Glomerular endothelial cell (primary cell): ENCODE results near the gene VPS37B. TPM values are rescaled to one million over a fixed set of nuclear protein-coding genes. Genes with fewer than 3 reads are reported as not detected.

Experiments
- DNase-seq: peaks from one replicate; pipeline ENCODE4 v3.0.0-alpha.2; 2011; ENCODE audit warnings: low read depth, low spot score; ENCODE audit errors: extremely low read depth
- total RNA-seq: library from RNA; depleted of rRNA; stranded (reverse); fragments of >200 nt; gene quantifications from 2 replicates; pipeline ENCODE4 v1.2.3, GENCODE V29; 2015

VPS37B gene
- total RNA-seq, 1 donor from 2014 or later: 66.9 TPM

DNA sequence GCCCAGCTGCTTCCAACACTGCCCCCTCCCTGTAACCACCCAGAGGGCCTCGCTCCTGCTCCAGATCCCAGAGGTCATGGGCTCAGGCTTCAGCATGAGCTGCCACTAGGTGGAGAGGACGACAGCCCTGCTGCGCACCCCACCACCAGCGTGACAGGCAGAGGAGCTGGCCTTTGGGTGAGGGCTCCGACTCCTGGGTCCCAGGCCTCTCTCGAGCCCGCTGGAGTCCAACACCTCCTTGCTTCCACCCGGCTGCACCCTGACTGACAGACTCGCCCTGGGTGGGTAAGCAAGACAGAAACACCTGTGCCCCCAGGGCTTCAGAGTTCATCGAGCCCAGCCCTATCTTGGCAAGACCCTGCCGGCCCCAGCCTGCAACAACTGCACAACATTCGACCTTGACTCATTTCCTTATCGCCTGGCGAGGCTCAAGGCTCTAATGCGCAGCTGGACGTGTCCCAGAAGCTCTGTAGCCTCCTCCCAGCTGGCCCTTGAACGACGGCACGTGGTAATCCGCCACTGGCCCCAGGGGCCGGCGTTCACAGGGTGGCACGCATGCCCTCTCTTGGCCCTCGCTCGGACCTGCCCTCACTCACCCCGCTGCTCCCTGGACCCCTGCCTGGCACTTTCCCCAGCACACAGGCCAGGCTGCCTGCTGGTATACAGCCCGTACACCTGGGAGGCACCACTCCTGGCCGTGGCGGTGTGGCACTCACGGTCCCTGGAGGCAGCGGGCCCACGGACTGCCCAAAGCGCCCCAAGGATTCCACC, 28.0 kb downstream of the VPS37B start:
- no peak for DNase-seq

- no peak for DNase-seq
Measured at GRCh38 chr12:122866950-122867607, 28.8 kb downstream of the VPS37B start.

- no peak for DNase-seq
Measured at GRCh38 chr12:122866379-122866778, 29.5 kb downstream of the VPS37B start.

DNA sequence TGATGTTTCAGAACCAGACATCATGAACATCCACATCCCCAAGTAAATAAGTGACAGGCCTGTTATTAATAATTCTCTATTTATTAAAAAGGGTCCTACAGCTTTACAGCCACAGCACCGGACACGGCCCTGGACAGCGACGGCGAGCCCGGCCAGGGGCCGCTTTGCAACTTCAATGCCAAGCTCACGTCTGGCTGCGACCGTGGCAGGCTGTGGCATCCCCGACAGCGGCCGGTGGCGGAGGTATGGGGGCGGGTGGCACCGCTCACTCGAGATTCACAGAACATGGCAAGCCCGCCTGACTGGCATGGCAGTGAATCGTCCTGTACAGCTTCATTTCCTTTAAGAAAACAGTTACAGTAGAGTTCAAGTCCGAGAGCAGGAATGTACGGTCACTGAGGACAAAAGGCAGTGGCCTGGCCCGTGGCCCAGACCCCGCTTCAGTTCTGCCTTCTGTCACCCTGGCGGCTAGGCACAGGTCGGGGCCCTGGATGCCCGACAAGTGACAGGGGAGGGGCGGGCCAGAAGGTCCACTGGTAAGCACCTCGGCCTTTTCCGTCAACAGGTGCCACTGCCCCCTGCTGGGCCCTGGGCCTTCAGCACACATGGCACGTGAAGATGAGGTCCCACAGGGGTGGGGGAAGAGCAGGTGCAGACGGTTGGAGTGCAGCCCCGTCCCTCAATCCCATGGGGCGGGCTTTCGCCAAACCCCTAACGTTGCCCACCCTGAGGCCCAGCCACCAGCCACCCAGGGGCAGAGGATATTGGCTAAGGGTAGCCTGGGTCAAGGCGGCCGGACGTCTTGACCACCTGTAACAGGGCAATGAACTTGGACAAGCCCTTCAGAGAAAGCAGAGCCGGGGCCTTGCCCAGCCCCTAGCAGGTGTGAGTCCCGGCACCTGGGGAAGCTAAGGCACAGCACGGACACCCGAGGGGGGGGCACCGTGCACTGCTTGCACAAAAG, 30.4 kb downstream of the VPS37B start:
- DNase-seq: no peak

DNA sequence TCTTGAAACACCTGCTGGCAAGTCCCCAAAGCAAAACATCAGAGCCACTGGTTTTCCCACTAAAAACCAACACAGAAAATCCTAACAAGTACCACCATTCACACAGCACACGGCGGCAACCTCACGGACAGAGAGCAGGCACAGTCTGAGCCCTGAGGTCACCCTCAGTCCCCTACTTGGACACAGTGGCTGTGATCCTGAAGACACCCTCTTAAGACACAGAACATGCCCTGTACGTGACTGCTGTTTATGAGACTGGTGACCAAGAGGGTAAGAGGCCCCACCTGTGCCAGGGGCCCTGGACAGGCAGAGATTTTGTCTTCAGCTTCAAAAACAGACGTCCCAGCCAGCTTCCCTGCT, 31.1 kb downstream of the VPS37B start:
- no peak for DNase-seq

DNA sequence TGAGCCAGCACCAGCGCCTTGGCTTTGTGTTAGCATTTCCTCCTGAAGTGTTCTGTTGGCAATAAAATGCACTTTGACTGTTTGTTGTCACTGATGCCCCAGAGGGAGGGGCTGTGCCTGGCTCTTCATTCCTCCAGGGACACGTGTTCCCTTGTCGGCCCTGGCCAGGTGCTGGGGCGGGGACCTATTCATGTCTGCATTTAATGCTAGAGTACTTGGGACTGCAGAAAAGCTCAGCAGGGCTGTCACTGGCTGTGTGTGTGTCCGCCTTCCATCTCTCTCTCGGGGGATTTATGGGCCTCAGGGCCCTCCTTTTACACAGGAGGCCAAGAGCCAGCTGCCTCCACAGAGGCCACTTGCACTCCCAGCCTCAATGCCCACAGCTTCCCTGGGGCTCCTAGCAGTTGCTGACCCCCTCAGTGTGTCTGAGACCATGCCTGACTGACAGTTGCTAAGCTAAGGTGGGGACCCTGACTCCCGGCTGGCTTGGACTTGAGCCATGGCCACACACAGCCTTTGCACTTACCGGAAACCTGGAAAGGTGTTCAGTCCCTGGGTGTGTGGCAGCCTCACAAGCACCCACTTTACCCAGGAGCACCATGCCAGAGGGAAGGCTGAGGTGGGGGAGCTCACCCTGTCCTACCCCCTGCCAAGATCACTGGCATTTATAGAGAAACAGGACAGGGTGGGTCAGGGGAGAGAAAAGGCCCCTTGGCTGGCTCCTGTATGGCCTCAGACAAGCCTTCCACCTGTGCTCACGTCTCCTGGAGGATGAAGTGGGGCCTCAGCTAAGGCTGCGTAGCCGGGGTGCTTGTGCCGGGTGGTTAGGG, 32.8 kb downstream of the VPS37B start:
- DNase-seq: no peak

GRCh38 chr12:122862110-122862634, 33.8 kb downstream of the VPS37B start:
- no peak for DNase-seq

DNA sequence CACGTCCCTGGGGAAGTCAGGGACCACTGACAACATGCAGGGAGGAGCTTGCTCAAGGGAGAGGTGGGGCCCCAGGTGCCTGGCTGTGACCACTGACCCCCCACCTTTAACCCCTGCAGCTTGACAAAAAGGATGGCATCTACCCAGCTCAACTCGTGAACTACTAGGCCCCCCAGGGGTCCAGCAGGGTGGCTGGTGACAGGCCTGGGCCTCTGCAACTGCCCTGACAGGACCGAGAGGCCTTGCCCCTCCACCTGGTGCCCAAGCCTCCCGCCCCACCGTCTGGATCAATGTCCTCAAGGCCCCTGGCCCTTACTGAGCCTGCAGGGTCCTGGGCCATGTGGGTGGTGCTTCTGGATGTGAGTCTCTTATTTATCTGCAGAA, 34.3 kb downstream of the VPS37B start:
- DNase-seq: no peak

GRCh38 chr12:122860854-122861586, 34.9 kb downstream of the VPS37B start:
- no peak for DNase-seq

DNA sequence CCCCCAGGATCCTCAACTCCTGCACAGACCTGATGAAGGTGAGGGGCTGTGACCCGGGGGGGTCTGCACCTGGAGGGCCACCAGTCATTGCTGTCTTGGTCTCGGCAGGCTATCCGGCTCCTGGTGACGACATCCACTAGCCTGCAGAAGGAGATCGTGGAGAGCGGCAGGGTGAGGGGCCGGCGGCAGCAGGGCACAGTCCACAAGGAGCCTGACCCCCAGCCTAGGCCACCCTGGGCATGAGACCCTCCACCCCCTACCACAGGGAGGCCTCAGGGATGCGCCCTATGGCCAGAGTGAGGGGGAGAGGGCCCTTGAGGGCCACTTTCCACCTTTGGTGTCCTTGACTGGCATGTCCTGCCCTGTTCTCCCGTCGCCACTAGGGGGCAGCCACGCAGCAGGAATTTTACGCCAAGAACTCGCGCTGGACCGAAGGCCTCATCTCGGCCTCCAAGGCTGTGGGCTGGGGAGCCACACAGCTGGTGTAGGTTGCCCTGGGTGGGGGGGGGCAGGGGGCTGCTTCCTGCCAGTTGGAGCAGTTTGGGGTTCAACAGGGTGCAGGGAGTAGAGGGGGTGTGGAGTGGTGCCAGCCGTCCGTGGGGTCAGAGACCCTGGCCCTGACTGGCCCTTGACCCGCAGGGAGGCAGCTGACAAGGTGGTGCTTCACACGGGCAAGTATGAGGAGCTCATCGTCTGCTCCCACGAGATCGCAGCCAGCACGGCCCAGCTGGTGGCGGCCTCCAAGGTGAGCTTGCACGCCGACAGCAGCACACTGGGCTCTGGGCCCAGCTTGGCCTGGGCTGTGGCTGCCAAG, 35.7 kb downstream of the VPS37B start:
- DNase-seq: no peak

GRCh38 chr12:122859303-122860039, 36.5 kb downstream of the VPS37B start:
- DNase-seq: no peak

DNA sequence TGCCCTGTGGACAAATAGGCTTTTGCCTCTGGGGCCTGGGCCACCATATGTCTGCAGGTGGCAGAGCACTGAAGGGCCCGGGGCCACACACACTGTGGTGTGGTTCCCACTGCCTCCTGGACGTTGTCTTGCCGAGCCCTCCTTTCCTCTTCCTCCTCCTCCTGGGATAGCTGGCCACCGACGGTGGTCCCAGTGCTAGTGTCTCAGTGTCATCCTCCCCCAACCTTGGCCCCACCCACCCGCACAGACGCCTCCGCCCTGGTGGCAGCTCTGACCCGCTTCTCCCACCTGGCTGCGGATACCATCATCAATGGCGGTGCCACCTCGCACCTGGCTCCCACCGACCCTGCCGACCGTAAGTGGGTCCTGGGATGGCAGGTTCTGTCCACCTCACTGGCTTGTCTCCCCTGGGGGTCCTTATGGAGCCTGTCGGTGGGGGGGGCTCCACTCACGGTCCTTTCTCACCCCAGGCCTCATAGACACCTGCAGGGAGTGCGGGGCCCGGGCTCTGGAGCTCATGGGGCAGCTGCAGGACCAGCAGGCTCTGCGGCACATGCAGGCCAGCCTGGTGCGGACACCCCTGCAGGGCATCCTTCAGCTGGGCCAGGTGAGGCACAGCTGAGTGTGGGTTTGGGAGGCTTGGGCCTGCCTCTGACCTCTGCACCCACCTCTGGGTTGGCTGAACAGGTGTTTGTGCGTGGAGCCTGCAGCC, 37.2 kb downstream of the VPS37B start:
- DNase-seq: no peak

- DNase-seq: no peak
Measured at GRCh38 chr12:122858171-122858570, 37.8 kb downstream of the VPS37B start.

DNA sequence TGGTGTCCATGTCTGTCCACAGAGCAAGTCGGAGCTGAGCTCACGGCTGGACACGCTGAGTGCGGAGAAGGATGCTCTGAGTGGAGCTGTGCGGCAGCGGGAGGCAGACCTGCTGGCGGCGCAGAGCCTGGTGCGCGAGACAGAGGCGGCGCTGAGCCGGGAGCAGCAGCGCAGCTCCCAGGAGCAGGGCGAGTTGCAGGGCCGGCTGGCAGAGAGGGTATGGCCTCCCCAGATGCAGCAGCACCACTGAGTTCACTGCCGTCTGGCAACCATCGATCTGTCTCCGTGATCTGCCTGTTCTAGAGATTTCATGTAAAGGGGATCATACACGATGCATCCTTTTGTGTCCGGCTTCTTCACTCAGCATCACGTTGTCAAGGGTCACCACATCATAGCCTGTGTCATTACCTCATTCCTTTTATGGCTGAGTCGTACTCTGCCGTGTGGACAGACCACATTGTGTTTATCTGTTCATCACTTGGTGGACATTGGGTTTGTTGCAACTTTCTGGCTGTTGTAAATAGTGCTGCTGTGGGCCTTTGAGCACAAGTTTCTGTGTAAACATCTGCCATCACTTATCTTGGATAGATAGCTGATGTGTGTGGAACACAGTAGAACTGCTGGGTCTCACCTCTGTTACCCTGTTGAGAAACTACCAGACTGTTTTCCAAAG, 38.8 kb downstream of the VPS37B start:
- no peak for DNase-seq

GRCh38 chr12:122855928-122856831, 39.7 kb downstream of the VPS37B start:
- DNase-seq: no peak
